ENCODE measurements around the gene ACAA1.

The ACAA1 gene

DNA sequence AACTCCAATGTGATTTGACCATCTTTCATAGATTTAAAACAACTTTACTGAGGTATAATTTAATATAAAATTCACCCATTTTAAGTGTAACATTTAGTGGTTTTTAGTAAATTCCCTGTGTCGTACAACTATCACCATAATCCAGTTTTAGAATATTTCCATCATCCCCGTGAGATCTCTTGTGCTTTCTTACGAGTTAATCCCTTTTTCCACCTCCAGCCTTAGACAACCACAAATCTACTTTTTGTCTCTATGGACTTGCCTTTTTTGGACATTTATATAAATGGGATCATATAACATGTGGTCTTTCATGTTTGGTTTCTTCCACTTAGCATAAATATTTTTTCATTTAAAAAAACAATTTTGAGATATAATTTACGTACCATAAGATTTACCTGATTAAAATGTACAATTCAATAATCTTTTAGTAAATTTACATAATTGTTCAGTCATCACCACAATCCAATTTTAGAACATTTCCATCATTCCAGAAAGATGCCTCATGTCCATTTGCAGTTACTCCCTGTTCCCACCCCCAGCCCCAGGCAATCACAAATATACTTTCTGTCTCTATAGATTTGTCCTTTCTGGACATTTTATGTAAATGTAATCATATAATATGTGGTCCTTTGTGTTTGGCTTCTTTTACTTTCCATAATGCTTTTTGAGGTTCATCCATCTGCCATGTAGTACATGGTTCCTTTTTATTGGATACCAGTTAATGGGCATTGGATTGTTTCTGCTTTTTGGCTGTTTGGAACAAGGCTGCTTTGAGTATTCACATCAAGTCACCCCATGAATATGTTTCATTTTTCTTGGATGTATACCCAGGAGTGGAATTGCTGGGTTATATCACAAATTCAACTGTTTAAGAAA lies 31.5 kb upstream of the ACAA1 start:
- TF ChIP-seq ZNF274 (IDR thresholded peaks at IDR 0.05; ENCODE audit: low read depth, low read length) (no peak), YY1 (IDR thresholded peaks at IDR 0.05; ENCODE audit: insufficient read depth, insufficient read length) (no peak), SUZ12 (IDR thresholded peaks at IDR 0.05; ENCODE audit: extremely low read depth, insufficient read depth, insufficient read length) (no peak)
- Histone ChIP-seq H3K4me1 (ENCODE audit: insufficient read depth, insufficient read length) (no peaks in the 10 kb centered on the region), H3K4me3 (ENCODE audit: insufficient read length, low read depth) (no peak overlapping the region), H3K27me3 (ENCODE audit: insufficient read depth, insufficient read length) (no peaks in the 10 kb centered on the region), H3K9ac (ENCODE audit: insufficient read length, low read depth) (no peak overlapping the region), H3K9me3 (ENCODE audit: insufficient read depth, low read length) (no peaks in the 10 kb centered on the region), H3K36me3 (ENCODE audit: insufficient read depth, insufficient read length, low read length) (peaks cover 6% of the 10 kb centered on the region)
- no peak for DNase-seq (ENCODE audit: low read depth, low spot score)

DNA sequence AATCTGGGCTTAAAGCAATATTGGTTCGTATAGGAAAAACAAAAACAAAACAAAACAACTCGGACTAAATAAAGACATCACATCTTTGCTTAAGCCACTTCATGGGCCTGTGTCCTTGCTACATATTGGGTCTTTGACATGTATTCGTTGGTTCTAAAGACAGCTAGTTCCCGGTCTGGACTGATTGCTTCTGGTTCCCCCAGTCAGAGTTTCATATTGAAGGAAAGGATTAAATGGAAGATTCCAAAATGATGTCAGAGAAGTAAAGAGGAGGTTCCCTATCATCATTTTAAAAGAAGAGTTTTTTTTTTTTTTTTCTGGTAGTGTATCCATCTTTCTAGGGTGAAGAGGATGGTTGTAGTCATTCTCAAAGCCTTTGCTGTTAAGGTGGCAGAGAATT lies 30.7 kb upstream of the ACAA1 start:
- no peaks in the 10 kb centered on the region for H3K4me1 ChIP-seq (ENCODE audit: insufficient read depth, insufficient read length)
- no peak for DNase-seq (ENCODE audit: low read depth, low spot score)
- no peaks in the 10 kb centered on the region for H3K9me3 ChIP-seq (ENCODE audit: insufficient read depth, low read length)
- H3K4me3 ChIP-seq (ENCODE audit: insufficient read length, low read depth): no peak overlapping the region
- peaks cover 6% of the 10 kb centered on the region for H3K36me3 ChIP-seq (ENCODE audit: insufficient read depth, insufficient read length, low read length)
- H3K27me3 ChIP-seq (ENCODE audit: insufficient read depth, insufficient read length): no peaks in the 10 kb centered on the region
- TF ChIP-seq SUZ12 (IDR thresholded peaks at IDR 0.05; ENCODE audit: extremely low read depth, insufficient read depth, insufficient read length) (no peak), YY1 (IDR thresholded peaks at IDR 0.05; ENCODE audit: insufficient read depth, insufficient read length) (no peak), ZNF274 (IDR thresholded peaks at IDR 0.05; ENCODE audit: low read depth, low read length) (no peak)
- no peak overlapping the region for H3K9ac ChIP-seq (ENCODE audit: insufficient read length, low read depth)

- H3K36me3 ChIP-seq (ENCODE audit: insufficient read depth, insufficient read length, low read length): peaks cover 6% of the 10 kb centered on the region
- TF ChIP-seq ZNF274 (IDR thresholded peaks at IDR 0.05; ENCODE audit: low read depth, low read length) (no peak), SUZ12 (IDR thresholded peaks at IDR 0.05; ENCODE audit: extremely low read depth, insufficient read depth, insufficient read length) (no peak), YY1 (IDR thresholded peaks at IDR 0.05; ENCODE audit: insufficient read depth, insufficient read length) (no peak)
- no peaks in the 10 kb centered on the region for H3K27me3 ChIP-seq (ENCODE audit: insufficient read depth, insufficient read length)
- H3K9me3 ChIP-seq (ENCODE audit: insufficient read depth, low read length): no peaks in the 10 kb centered on the region; the same call in 1 of the 2 replicates
- DNase-seq (ENCODE audit: low read depth, low spot score): no peak
- H3K9ac ChIP-seq (ENCODE audit: insufficient read length, low read depth): peak overlapping the region; percentile 84
- peak overlapping the region; percentile 85 for H3K4me3 ChIP-seq (ENCODE audit: insufficient read length, low read depth)
- no peaks in the 10 kb centered on the region for H3K4me1 ChIP-seq (ENCODE audit: insufficient read depth, insufficient read length)
These were observed 28.9 kb upstream of the ACAA1 start for GRCh38 chr3:38165722-38166387.

DNA sequence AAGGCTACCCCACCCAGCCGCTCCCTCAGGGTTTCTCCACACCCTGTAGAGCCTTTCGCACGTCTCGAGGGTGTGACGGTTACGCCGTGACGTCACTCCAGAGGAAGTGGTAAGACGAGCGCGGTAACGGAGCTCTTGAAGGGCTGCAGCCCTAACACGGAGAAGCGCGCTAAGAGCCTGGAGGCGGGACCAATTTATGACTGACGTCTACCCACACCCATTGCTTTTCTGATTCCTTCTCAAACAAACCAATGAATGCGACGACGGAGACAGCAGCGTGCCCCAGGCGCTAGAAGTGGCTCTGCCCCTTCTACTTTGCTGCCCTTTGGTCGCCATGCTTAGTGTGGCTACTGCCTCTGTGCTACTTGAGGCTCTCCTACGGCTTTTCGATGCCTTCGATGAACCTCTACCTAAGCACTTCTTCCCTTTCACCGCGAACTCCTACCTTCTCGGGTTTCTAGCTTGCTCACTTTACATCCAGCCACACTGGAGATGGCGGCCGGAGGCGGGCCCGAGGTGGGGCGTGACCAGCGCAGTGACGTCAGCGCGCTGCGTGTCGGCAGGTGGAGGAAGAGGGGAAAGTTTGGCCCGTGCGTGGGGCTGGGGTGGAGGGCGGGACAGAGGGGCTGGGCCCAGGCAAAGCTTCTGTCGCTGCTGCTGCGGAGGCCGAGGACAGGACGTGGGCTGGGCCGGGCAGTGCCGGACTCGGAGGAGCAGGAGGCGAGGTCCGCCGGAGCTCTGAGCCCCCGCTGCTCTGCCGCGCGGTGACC lies 28.2 kb upstream of the ACAA1 start, which contains the start of gene OXSR1:
TSS of gene OXSR1 (plus strand) at position 586 of the 770 bp plus-strand sequence. CDS start 340 bp downstream, outside the sequence.
- Histone ChIP-seq H3K36me3 (ENCODE audit: insufficient read depth, insufficient read length, low read length) (peaks cover 6% of the 10 kb centered on the region), H3K27me3 (ENCODE audit: insufficient read depth, insufficient read length) (no peaks in the 10 kb centered on the region), H3K4me1 (ENCODE audit: insufficient read depth, insufficient read length) (no peaks in the 10 kb centered on the region), H3K9ac (ENCODE audit: insufficient read length, low read depth) (peak within 1 kb of the TSS; percentile 84), H3K4me3 (ENCODE audit: insufficient read length, low read depth) (peak within 1 kb of the TSS; percentile 85), H3K9me3 (ENCODE audit: insufficient read depth, low read length) (no peaks in the 10 kb centered on the region; the same call in 1 of the 2 replicates)
- no peak for TF ChIP-seq SUZ12 (IDR thresholded peaks at IDR 0.05; ENCODE audit: extremely low read depth, insufficient read depth, insufficient read length)
- no peak for TF ChIP-seq ZNF274 (IDR thresholded peaks at IDR 0.05; ENCODE audit: low read depth, low read length)
- TF ChIP-seq YY1 (IDR thresholded peaks at IDR 0.05; ENCODE audit: insufficient read depth, insufficient read length): peak; percentile 98
- DNase-seq (ENCODE audit: low read depth, low spot score): peak; percentile 97

GRCh38 chr3:38164643-38164951 lies 27.7 kb upstream of the ACAA1 start:
- no peaks in the 10 kb centered on the region for H3K4me1 ChIP-seq (ENCODE audit: insufficient read depth, insufficient read length)
- no peak for DNase-seq (ENCODE audit: low read depth, low spot score)
- peak overlapping the region; percentile 84 for H3K9ac ChIP-seq (ENCODE audit: insufficient read length, low read depth)
- peaks cover 6% of the 10 kb centered on the region for H3K36me3 ChIP-seq (ENCODE audit: insufficient read depth, insufficient read length, low read length)
- no peak for TF ChIP-seq ZNF274 (IDR thresholded peaks at IDR 0.05; ENCODE audit: low read depth, low read length)
- no peak for TF ChIP-seq SUZ12 (IDR thresholded peaks at IDR 0.05; ENCODE audit: extremely low read depth, insufficient read depth, insufficient read length)
- TF ChIP-seq YY1 (IDR thresholded peaks at IDR 0.05; ENCODE audit: insufficient read depth, insufficient read length): no peak
- H3K4me3 ChIP-seq (ENCODE audit: insufficient read length, low read depth): peak overlapping the region; percentile 85
- H3K9me3 ChIP-seq (ENCODE audit: insufficient read depth, low read length): no peaks in the 10 kb centered on the region; the same call in 1 of the 2 replicates
- no peaks in the 10 kb centered on the region for H3K27me3 ChIP-seq (ENCODE audit: insufficient read depth, insufficient read length)

DNA sequence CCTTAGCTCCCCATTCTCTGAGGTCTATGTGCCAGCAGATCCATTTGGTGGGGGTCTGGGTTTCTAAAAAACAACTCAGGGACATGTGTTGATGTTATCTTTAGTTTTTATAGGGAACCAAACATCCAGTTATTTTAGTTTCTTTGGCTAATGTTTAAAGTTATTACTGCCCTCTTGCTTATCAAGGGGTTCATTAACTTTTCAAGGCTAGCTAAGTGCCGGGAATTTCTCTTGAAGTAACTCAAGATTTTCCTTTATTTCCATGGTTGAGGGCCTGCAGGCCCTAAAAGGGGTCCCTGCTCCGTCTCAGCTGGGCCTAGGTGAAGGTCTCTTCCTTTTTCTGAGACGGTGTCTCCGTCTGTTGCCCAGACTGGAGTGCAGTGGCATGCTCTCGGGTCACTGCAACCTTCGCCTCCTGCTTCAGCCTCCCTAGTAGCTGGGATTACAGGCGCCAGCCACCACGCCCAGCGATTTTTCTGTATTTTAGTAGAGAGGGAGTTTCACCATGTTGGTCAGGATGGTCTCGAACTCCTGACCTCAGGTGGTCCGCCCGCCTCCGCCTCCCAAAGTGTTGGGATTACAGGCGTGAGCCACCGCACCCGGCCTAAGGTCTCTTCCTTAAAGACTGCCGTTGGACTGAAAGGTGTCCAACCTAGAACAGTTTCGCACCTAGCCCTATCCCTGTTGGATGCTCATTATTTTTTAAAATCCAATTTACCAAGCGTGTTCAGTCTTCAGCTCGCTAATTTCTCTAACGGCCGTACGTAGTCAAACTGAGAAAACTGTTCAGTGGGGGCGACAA lies 27.1 kb upstream of the ACAA1 start:
- TF ChIP-seq ZNF274 (IDR thresholded peaks at IDR 0.05; ENCODE audit: low read depth, low read length) (no peak), YY1 (IDR thresholded peaks at IDR 0.05; ENCODE audit: insufficient read depth, insufficient read length) (no peak), SUZ12 (IDR thresholded peaks at IDR 0.05; ENCODE audit: extremely low read depth, insufficient read depth, insufficient read length) (no peak)

More for the DNA sequence above, 27.1 kb upstream of the ACAA1 start:
- Histone ChIP-seq H3K4me1 (ENCODE audit: insufficient read depth, insufficient read length) (no peaks in the 10 kb centered on the region), H3K9me3 (ENCODE audit: insufficient read depth, low read length) (no peaks in the 10 kb centered on the region; the same call in 1 of the 2 replicates), H3K4me3 (ENCODE audit: insufficient read length, low read depth) (peak overlapping the region; percentile 85), H3K36me3 (ENCODE audit: insufficient read depth, insufficient read length, low read length) (peaks cover 6% of the 10 kb centered on the region), H3K27me3 (ENCODE audit: insufficient read depth, insufficient read length) (no peaks in the 10 kb centered on the region), H3K9ac (ENCODE audit: insufficient read length, low read depth) (peak overlapping the region; percentile 84)
- no peak for DNase-seq (ENCODE audit: low read depth, low spot score)
